HEK293 (cell line): ENCODE measurements around the gene ASCL5.
A peak's percentile ranks its signal among the peaks of the same experiment; 100 is the strongest.

Experiments used
- CTCF ChIA-PET: fragments of 350-600 bp; formaldehyde crosslinking; extraction: SDS; loops from one replicate; lab custom pipeline; 2021; ENCODE audit warnings: antibody characterized with exemption; lab: Yijun Ruan, JAX
- POLR2A ChIA-PET: fragments of 300-600 bp; formaldehyde crosslinking; extraction: SDS; loops from one replicate; lab custom pipeline; 2020; ENCODE audit warnings: antibody characterized with exemption, inconsistent platforms; lab: Yijun Ruan, JAX
- H3K27ac ChIP-seq: fragments of 200-500 bp; sonication (Bioruptor generic); 2 replicates; pipeline ENCODE4 v1.5.1; 2014; ENCODE audit warnings: low read depth, low read length, control low read depth, inconsistent platforms; ENCODE audit errors: extremely low read depth
- H3K36me3 ChIP-seq, 2 experiments: fragments of 200-500 bp in 1 of 2; sonication (Bioruptor generic) in 1 of 2; 1 replicate in 1 of 2; 2 replicates in 1 of 2; pipeline ENCODE4 v1.5.1; 2014 to 2017; ENCODE audit warnings: inconsistent platforms in 2 of 2, low read length in 2 of 2; ENCODE audit not compliant: control insufficient read depth in 2 of 2, insufficient read depth in 1 of 2
- H3K4me1 ChIP-seq: fragments of 200-500 bp; sonication (Bioruptor generic); 2 replicates; pipeline ENCODE4 v1.5.1; 2014; ENCODE audit warnings: mild to moderate bottlenecking, low read length, inconsistent platforms; ENCODE audit not compliant: control insufficient read depth, insufficient read depth
- H3K4me3 ChIP-seq: 2 replicates; pipeline ENCODE4 v1.5.1; 2011; ENCODE audit warnings: low read depth, mild to moderate bottlenecking, control low read depth, low read length, moderate library complexity
- H3K9me3 ChIP-seq: fragments of 200-500 bp; sonication (Bioruptor generic); 2 replicates; pipeline ENCODE4 v1.5.1; 2014; ENCODE audit warnings: low read depth, low read length, inconsistent platforms; ENCODE audit not compliant: control insufficient read depth, insufficient read depth
- KLF16 ChIP-seq: fragments of 450-650 bp; formaldehyde crosslinking; IDR thresholded peaks from 2 replicates; pipeline ENCODE4 v1.5.1; 2017; ENCODE audit warnings: missing biosample characterization, missing genetic modification characterization
- SCRT1 ChIP-seq: fragments of 450-650 bp; formaldehyde crosslinking; IDR thresholded peaks from 2 replicates; pipeline ENCODE4 v1.5.1; 2016; ENCODE audit warnings: missing biosample characterization, missing genetic modification characterization, borderline replicate concordance
- ZNF133 ChIP-seq: fragments of 450-650 bp; formaldehyde crosslinking; IDR thresholded peaks from 2 replicates; pipeline ENCODE4 v1.5.1; 2016; ENCODE audit warnings: missing biosample characterization, missing genetic modification characterization
- ZNF19 ChIP-seq: fragments of 450-650 bp; formaldehyde crosslinking; IDR thresholded peaks from 2 replicates; pipeline ENCODE4; 2016; ENCODE audit warnings: missing biosample characterization, missing genetic modification characterization, low read depth
- ZNF248 ChIP-seq: fragments of 450-650 bp; formaldehyde crosslinking; IDR thresholded peaks from 2 replicates; pipeline ENCODE4 v1.5.1; 2017; ENCODE audit warnings: missing biosample characterization, missing genetic modification characterization
- ZNF26 ChIP-seq: fragments of 450-650 bp; formaldehyde crosslinking; IDR thresholded peaks from 2 replicates; pipeline ENCODE4 v1.5.1; 2016; ENCODE audit warnings: missing biosample characterization, missing genetic modification characterization
- ZNF280D ChIP-seq: fragments of 450-650 bp; formaldehyde crosslinking; IDR thresholded peaks from 2 replicates; pipeline ENCODE4 v1.5.1; 2016; ENCODE audit warnings: missing biosample characterization, missing genetic modification characterization
- ZNF398 ChIP-seq: fragments of 450-650 bp; formaldehyde crosslinking; IDR thresholded peaks from 2 replicates; pipeline ENCODE4 v1.5.1; 2017; ENCODE audit warnings: missing biosample characterization, missing genetic modification characterization
- ZNF521 ChIP-seq: fragments of 450-650 bp; formaldehyde crosslinking; IDR thresholded peaks from 2 replicates; pipeline ENCODE4 v1.5.1; 2017; ENCODE audit warnings: missing biosample characterization, mild to moderate bottlenecking, missing genetic modification characterization
- ZNF560 ChIP-seq: fragments of 450-650 bp; formaldehyde crosslinking; IDR thresholded peaks from 2 replicates; pipeline ENCODE4 v1.5.1; 2017; ENCODE audit warnings: missing biosample characterization, missing genetic modification characterization, borderline replicate concordance
- ZNF692 ChIP-seq: fragments of 450-650 bp; formaldehyde crosslinking; IDR thresholded peaks from 2 replicates; pipeline ENCODE4 v1.5.1; 2016; ENCODE audit warnings: missing biosample characterization, missing genetic modification characterization
- ZNF704 ChIP-seq: fragments of 450-650 bp; formaldehyde crosslinking; IDR thresholded peaks from 2 replicates; pipeline ENCODE4 v1.5.1; 2016; ENCODE audit warnings: missing biosample characterization, missing genetic modification characterization

Gene ASCL5

GRCh38 chr1:201083741-201084140, 43.2 kb downstream of the ASCL5 start:
- Histone ChIP-seq H3K4me3 (no peak overlapping the region), H3K4me1 (no peaks in the 10 kb centered on the region), H3K36me3 (no peaks in the 10 kb centered on the region), H3K9me3 (no peaks in the 10 kb centered on the region), H3K27ac (no peak overlapping the region)
- CTCF ChIA-PET = interaction anchor here (1.4 to 4.2 kb wide), 4 partner anchors 33 to 170 kb away, joined by 3 to 31 read pairs (median 4); no protein-coding TSS in a partner anchor
- POLR2A ChIA-PET = no interaction called here
- TF ChIP-seq ZNF398 (tag by site-specific recombination) = no peak
- no peak for TF ChIP-seq ZNF133 (tag by site-specific recombination)
- TF ChIP-seq ZNF692 (tag by site-specific recombination) = no peak
- TF ChIP-seq ZNF521 (tag by site-specific recombination) = no peak
- no peak for TF ChIP-seq ZNF560 (tag by site-specific recombination)
- no peak for TF ChIP-seq ZNF704 (tag by site-specific recombination)
- no peak for TF ChIP-seq SCRT1 (tag by site-specific recombination)
- TF ChIP-seq KLF16 (tag by site-specific recombination) = no peak

- Histone ChIP-seq H3K36me3 (no peaks in the 10 kb centered on the region), H3K9me3 (no peaks in the 10 kb centered on the region), H3K4me3 (no peak overlapping the region), H3K27ac (no peak overlapping the region), H3K4me1 (no peaks in the 10 kb centered on the region)
- CTCF ChIA-PET = interaction anchor here (0.7 to 2.0 kb wide), 6 partner anchors 33 to 271 kb away, joined by 3 to 8 read pairs (median 6); no protein-coding TSS in a partner anchor
- POLR2A ChIA-PET = no interaction called here
- TF ChIP-seq ZNF280D (no peak), ZNF19 (tag by site-specific recombination) (no peak), ZNF248 (tag by site-specific recombination) (no peak), ZNF26 (tag by site-specific recombination) (peak; percentile 12; the same call in 1 of the 2 replicates)
Observed at GRCh38 chr1:201080135-201080534, 46.8 kb downstream of the ASCL5 start.
